ENCODE results near the gene GIPR. TPM values are rescaled to one million over a fixed set of nuclear protein-coding genes. Genes with fewer than 3 reads are reported as not detected.

The GIPR gene
- total and polyA plus RNA-seq, 10 of the 15 experiments (the other 5 are each of a cell fraction or from before 2014, with no cell fraction given), result 1.7 to 26.3 (median 13.7) TPM

DNA sequence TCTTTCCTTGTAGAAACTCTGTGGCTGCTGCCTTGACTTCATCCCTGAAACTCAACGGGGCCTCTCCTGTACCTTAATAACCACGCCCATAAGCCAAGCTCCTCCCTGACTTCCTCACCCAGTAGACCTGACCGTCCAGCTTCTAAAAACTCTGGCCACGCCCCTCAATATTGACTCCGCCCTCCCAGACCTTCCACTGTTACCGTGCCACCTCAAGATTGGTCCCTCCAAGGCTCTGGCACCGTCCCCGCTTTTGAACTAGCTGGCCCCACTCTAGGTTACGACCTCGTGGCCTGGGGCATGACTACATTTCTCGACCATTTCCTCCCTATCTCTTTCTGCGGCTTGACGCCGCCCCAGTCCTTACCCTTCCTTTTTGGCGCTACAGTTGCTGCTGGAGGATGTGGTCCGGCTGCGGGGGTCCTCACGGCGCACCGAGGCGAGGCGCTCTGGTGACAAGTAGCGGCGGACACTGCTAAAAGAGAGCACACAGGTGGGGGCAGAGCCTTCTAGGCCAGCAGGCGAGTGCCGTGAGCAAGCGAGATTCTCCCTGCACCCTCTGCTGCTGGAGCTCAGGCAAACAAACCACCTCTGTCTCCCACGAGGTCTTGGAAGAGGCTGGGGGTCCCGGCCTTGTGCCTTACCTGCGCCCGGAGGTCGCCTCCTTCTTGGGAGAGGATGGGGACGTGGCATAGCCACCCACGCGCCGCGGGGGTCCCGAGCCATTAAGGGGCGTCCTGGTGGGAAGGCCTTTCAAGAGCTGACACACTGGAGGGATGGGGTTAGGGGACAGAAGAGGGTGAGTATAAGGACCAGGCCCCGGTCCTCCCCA lies 26.5 kb upstream of the GIPR start (continued):
- TF ChIP-seq, protein P1, sequence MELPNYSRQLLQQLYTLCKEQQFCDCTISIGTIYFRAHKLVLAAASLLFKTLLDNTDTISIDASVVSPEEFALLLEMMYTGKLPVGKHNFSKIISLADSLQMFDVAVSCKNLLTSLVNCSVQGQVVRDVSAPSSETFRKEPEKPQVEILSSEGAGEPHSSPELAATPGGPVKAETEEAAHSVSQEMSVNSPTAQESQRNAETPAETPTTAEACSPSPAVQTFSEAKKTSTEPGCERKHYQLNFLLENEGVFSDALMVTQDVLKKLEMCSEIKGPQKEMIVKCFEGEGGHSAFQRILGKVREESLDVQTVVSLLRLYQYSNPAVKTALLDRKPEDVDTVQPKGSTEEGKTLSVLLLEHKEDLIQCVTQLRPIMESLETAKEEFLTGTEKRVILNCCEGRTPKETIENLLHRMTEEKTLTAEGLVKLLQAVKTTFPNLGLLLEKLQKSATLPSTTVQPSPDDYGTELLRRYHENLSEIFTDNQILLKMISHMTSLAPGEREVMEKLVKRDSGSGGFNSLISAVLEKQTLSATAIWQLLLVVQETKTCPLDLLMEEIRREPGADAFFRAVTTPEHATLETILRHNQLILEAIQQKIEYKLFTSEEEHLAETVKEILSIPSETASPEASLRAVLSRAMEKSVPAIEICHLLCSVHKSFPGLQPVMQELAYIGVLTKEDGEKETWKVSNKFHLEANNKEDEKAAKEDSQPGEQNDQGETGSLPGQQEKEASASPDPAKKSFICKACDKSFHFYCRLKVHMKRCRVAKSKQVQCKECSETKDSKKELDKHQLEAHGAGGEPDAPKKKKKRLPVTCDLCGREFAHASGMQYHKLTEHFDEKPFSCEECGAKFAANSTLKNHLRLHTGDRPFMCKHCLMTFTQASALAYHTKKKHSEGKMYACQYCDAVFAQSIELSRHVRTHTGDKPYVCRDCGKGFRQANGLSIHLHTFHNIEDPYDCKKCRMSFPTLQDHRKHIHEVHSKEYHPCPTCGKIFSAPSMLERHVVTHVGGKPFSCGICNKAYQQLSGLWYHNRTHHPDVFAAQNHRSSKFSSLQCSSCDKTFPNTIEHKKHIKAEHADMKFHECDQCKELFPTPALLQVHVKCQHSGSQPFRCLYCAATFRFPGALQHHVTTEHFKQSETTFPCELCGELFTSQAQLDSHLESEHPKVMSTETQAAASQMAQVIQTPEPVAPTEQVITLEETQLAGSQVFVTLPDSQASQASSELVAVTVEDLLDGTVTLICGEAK (IDR thresholded peaks at IDR 0.05; ENCODE audit: borderline replicate concordance), result peak; percentile 62; the same call in 1 of the 2 replicates
- TF ChIP-seq NR2C2 (IDR thresholded peaks at IDR 0.05; ENCODE audit: borderline replicate concordance, control insufficient read depth, insufficient read length, low read depth), result no peak
- peak; percentile 21; the same call in 1 of the 2 replicates for TF ChIP-seq IRF4 (IDR thresholded peaks at IDR 0.05; ENCODE audit: low read depth, low read length)
